HCT116 (cell line): ENCODE data around the gene ATXN2. TPM values are rescaled to one million over a fixed set of nuclear protein-coding genes. Genes with fewer than 3 reads are reported as not detected.

Experiments
- ATAC-seq: fragments of 200-7000 bp; cut with Tn5 transposase; 2 replicates; pipeline ENCODE4 v1.9.1; 2020; ENCODE audit warnings: mild to moderate bottlenecking, moderate library complexity
- BruUV-seq: library from RNA; stranded (reverse); fragments of 400-500 nt; replicated peaks from 2 replicates; lab custom pipeline; 2021; lab: Mats Ljungman, UMichigan
- CTCF ChIA-PET: fragments of 300-600 bp; sonication (Branson Sonifier 250); formaldehyde crosslinking; loops from one replicate; lab custom pipeline; 2021; ENCODE audit warnings: antibody characterized with exemption; lab: Charles Lee
- POLR2A ChIA-PET: fragments of 300-600, 350-600 bp; sonication (Branson Sonifier 250); formaldehyde crosslinking; loops from one replicate; lab custom pipeline; 2021; ENCODE audit warnings: antibody characterized with exemption; lab: Charles Lee
- RAD21 ChIA-PET, 2 experiments: fragments of 300-600 bp; sonication (Branson Sonifier 250); formaldehyde crosslinking; loops; one replicate each; lab custom pipeline; 2023; ENCODE audit warnings: low total read pairs in 2 of 2; ENCODE audit not compliant: uncharacterized antibody in 2 of 2, unreplicated experiment in 2 of 2, low non-redundant PET in 1 of 2; lab: Charles Lee
- DNase-seq: peaks from one replicate; pipeline ENCODE4 v3.0.0-alpha.2; 2010; ENCODE audit warnings: low read depth, low spot score
- H2AFZ ChIP-seq: fragments of 200-600 bp; shearing (Covaris generic), sonication (generic); 2 replicates; pipeline ENCODE4 v1.6.1; 2017; ENCODE audit warnings: low read depth, mixed run types, mixed read lengths, antibody characterized with exemption, low read length; ENCODE audit not compliant: poor library complexity, severe bottlenecking
- H3K27ac ChIP-seq: 2 replicates; pipeline ENCODE4 v1.5.1; 2012; ENCODE audit warnings: low read depth, low read length
- H3K27me3 ChIP-seq: fragments of 200-600 bp; sonication (generic); 2 replicates; pipeline ENCODE4 v1.6.1; 2016; ENCODE audit warnings: mixed run types, low read length, mixed read lengths; ENCODE audit not compliant: insufficient read depth
- H3K36me3 ChIP-seq, 2 experiments: fragments of 200-500 bp in 1 of 2; fragments of 200-600 bp in 1 of 2; sonication (Bioruptor generic) in 1 of 2; sonication (generic) in 1 of 2; 2 replicates each; pipeline versions ENCODE4 v1.5.1 to v1.6.1; 2014 to 2016; ENCODE audit warnings: low read length in 2 of 2, inconsistent platforms in 1 of 2, mixed read lengths in 1 of 2, mixed run types in 1 of 2; ENCODE audit not compliant: insufficient read depth in 2 of 2, control insufficient read depth in 1 of 2
- H3K4me1 ChIP-seq, 2 experiments: fragments of 200-600 bp in 1 of 2; sonication (generic) in 1 of 2; 2 replicates each; pipeline versions ENCODE4 v1.5.1 to v1.6.1; 2012 to 2017; ENCODE audit warnings: low read length in 2 of 2, inconsistent platforms in 1 of 2, mild to moderate bottlenecking in 1 of 2, mixed read lengths in 1 of 2, mixed run types in 1 of 2, moderate library complexity in 1 of 2; ENCODE audit not compliant: insufficient read depth in 2 of 2, control insufficient read depth in 1 of 2
- H3K4me2 ChIP-seq: fragments of 200-600 bp; sonication (generic); 2 replicates; pipeline ENCODE4 v1.6.1; 2017; ENCODE audit warnings: mixed run types, low read length, mixed read lengths
- H3K4me3 ChIP-seq, 2 experiments: fragments of 200-600 bp in 1 of 2; sonication (generic) in 1 of 2; replicated peaks in 1 of 2; 2 replicates each; pipeline ENCODE4 v1.5.1; 2011 to 2016; ENCODE audit warnings: low read length in 2 of 2, control low read depth in 1 of 2, low read depth in 1 of 2, mild to moderate bottlenecking in 1 of 2, mixed read lengths in 1 of 2, mixed run types in 1 of 2
- H3K79me2 ChIP-seq: fragments of 200-600 bp; sonication (generic); 2 replicates; pipeline ENCODE4 v1.6.1; 2017; ENCODE audit warnings: mild to moderate bottlenecking, mixed run types, low read length, moderate library complexity, mixed read lengths; ENCODE audit not compliant: insufficient read depth
- H3K9ac ChIP-seq: fragments of 200-600 bp; sonication (generic); 2 replicates; pipeline ENCODE4 v1.6.1; 2016; ENCODE audit warnings: low read length, mixed read lengths
- H3K9me2 ChIP-seq: fragments of 200-600 bp; sonication (generic), shearing (Covaris generic); 2 replicates; pipeline ENCODE4 v1.6.1; 2017; ENCODE audit warnings: mixed run types, mild to moderate bottlenecking, moderate library complexity; ENCODE audit not compliant: insufficient read depth
- H3K9me3 ChIP-seq, 2 experiments: fragments of 200-500 bp in 1 of 2; fragments of 200-600 bp in 1 of 2; sonication (Bioruptor generic) in 1 of 2; sonication (generic) in 1 of 2; 2 replicates each; pipeline ENCODE4 v1.6.1; 2014 to 2017; ENCODE audit warnings: low read length in 2 of 2, mixed read lengths in 2 of 2, inconsistent platforms in 1 of 2, low read depth in 1 of 2, mild to moderate bottlenecking in 1 of 2, mixed run types in 1 of 2, moderate library complexity in 1 of 2; ENCODE audit not compliant: control insufficient read depth in 1 of 2, insufficient read depth in 1 of 2
- H4K20me1 ChIP-seq: fragments of 200-600 bp; sonication (generic), shearing (Covaris generic); 2 replicates; pipeline ENCODE4 v1.6.1; 2017; ENCODE audit warnings: mixed run types, mild to moderate bottlenecking, moderate library complexity; ENCODE audit not compliant: insufficient read depth
- EGR1 ChIP-seq: IDR thresholded peaks from 2 replicates; pipeline ENCODE4 v1.6.1; 2012; ENCODE audit warnings: low read depth
- SP1 ChIP-seq: IDR thresholded peaks from 2 replicates; pipeline ENCODE4 v1.6.1; 2012; ENCODE audit warnings: low read depth
- intact Hi-C: fragments of 100-400 bp; cut with micrococcal nuclease; formaldehyde crosslinking; loops from 2 replicates; pipeline ENCODE4 v1.10.0; 2022
- total RNA-seq: library from RNA; stranded (reverse); gene quantifications from one replicate; pipeline ENCODE4 v1.2.1, GENCODE V29; 2021; ENCODE audit not compliant: unreplicated experiment
- TF ChIP-seq, protein P1 (sequence below): IDR thresholded peaks from 2 replicates; pipeline ENCODE4 v1.6.1; 2011; ENCODE audit warnings: mild to moderate bottlenecking, low read length, moderate library complexity; ENCODE audit not compliant: insufficient replicate concordance; ENCODE audit errors: extremely low read depth

ATXN2 gene
- total RNA-seq, 1 experiment from 2014 or later, result 72.7 TPM

DNA sequence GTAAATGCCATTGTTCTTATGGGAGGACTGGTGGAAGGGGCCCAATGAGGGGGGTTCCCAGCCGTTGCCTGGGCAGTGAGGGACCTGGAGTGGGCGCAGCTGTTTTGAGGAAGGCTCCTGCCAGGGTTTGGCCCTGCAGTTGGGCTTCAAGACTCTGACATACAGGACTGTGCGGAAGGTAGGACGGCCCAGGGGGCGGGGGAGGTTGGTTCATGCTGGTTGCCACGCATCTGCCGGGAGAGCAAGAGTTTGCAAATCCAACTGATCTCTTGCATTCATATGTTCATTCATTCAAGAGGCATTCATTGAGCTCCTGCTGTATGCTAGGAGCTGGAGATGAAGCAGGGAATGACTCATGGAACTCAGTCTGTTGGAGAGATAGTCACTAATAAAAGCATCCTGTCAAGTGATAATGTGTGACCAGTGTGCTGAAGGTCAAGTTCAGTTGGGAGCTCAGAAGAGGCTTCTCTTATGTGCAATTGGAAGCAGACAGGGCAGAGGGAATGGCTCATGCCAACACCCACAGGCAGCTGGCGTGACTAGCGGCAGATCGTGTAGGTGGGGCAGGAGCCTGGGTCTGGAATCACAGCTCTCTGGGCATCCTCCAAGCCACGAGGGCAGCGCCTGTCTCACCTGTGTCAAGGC is 185.6 kb downstream of the ATXN2 start:
- no peak overlapping the region for H3K4me3 ChIP-seq
- ATAC-seq (peak; percentile 31), DNase-seq (no peak)
- CTCF ChIA-PET, result interaction anchor here (1.0 to 2.6 kb wide), 3 partner anchors 14 to 38 kb away, joined by 3 to 14 read pairs (median 6); no protein-coding TSS in a partner anchor
- no peaks in the 10 kb centered on the region for H3K9me3 ChIP-seq
- POLR2A ChIA-PET, result no interaction called here
- H4K20me1 ChIP-seq, result no peaks in the 10 kb centered on the region
- no peak for TF ChIP-seq EGR1
- no peak for TF ChIP-seq SP1
- intact Hi-C loops, result no loop called here
- H3K4me1 ChIP-seq, result peaks cover 26 to 57% of the 10 kb centered on the region in 2 experiments
- RAD21 ChIA-PET, result no interaction called here
- no peak overlapping the region for H2AFZ ChIP-seq
- H3K27me3 ChIP-seq, result no peaks in the 10 kb centered on the region
- peak overlapping the region; percentile 51 for H3K4me2 ChIP-seq
- H3K36me3 ChIP-seq, result no peaks in the 10 kb centered on the region
- H3K79me2 ChIP-seq, result peaks cover 25% of the 10 kb centered on the region; the same call in 1 of the 2 replicates
- H3K9ac ChIP-seq, result no peak overlapping the region
- no peak overlapping the region for H3K27ac ChIP-seq
- no TSS peak for BruUV-seq
- H3K9me2 ChIP-seq, result no peaks in the 10 kb centered on the region

DNA sequence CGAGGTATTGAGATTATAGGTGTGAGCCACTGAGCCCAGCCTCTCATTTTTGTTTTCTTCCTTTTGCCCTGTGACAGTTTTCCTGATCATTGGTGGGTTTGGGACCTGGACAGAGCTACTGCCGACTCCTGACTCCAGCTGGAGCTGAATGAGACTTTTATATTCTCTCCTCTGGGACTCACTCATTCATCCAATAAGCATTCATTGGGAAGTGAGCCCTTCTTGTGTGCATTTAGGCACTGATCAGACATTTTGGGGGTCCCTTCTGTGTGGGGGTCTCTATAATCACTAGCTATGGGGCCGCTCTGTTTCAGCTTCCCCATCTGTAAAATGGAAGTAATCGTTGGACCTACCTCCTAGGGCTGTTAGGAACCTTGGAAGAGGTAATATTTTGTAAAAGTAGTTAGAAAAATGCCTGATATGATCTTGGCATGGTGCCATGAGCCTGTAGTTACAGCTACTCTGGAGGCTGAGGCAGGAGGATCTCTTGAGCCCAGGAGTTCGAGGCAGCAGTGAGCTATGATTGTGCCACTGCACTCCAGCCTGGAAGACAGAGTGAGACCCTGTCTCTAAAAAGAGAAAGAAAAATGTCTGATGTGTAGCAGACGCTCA is 186.2 kb downstream of the ATXN2 start:
- no peak for DNase-seq
- Histone ChIP-seq H3K4me1 (peaks cover 27 to 62% of the 10 kb centered on the region in 2 experiments), H3K9me3 (no peaks in the 10 kb centered on the region), H3K79me2 (peaks cover 32% of the 10 kb centered on the region), H4K20me1 (no peaks in the 10 kb centered on the region), H3K27ac (no peak overlapping the region), H3K36me3 (no peaks in the 10 kb centered on the region), H2AFZ (no peak overlapping the region), H3K9me2 (no peaks in the 10 kb centered on the region), H3K9ac (no peak overlapping the region), H3K4me3 (no peak overlapping the region), H3K27me3 (no peaks in the 10 kb centered on the region), H3K4me2 (peak overlapping the region; percentile 51)
- TF ChIP-seq, protein P1, sequence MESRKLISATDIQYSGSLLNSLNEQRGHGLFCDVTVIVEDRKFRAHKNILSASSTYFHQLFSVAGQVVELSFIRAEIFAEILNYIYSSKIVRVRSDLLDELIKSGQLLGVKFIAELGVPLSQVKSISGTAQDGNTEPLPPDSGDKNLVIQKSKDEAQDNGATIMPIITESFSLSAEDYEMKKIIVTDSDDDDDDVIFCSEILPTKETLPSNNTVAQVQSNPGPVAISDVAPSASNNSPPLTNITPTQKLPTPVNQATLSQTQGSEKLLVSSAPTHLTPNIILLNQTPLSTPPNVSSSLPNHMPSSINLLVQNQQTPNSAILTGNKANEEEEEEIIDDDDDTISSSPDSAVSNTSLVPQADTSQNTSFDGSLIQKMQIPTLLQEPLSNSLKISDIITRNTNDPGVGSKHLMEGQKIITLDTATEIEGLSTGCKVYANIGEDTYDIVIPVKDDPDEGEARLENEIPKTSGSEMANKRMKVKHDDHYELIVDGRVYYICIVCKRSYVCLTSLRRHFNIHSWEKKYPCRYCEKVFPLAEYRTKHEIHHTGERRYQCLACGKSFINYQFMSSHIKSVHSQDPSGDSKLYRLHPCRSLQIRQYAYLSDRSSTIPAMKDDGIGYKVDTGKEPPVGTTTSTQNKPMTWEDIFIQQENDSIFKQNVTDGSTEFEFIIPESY, result no peak
- intact Hi-C loops, result no loop called here
- RAD21 ChIA-PET, result no interaction called here
- BruUV-seq, result no TSS peak
- CTCF ChIA-PET, result interaction anchor here (0.8 to 2.6 kb wide), 4 partner anchors 14 to 114 kb away, joined by 3 to 14 read pairs (median 4); no protein-coding TSS in a partner anchor
- ATAC-seq, result no peak
- POLR2A ChIA-PET, result no interaction called here
